GM18873 (cell line): ENCODE measurements around the gene GAB3.

Source experiments
- ATAC-seq: cut with Tn5 transposase; IDR thresholded peaks from one replicate; pipeline ENCODE4 v1.9.1; 2021; ENCODE audit warnings: mild to moderate bottlenecking, moderate library complexity, moderate number of reproducible peaks; ENCODE audit not compliant: unreplicated experiment, low FRiP score

GAB3 gene

GRCh38 chrX:154751669-154752271 lies 893 bp upstream of the GAB3 start:
- no peak for ATAC-seq

- no peak for ATAC-seq
Measured at GRCh38 chrX:154751203-154751668, 359 bp upstream of the GAB3 start.

DNA sequence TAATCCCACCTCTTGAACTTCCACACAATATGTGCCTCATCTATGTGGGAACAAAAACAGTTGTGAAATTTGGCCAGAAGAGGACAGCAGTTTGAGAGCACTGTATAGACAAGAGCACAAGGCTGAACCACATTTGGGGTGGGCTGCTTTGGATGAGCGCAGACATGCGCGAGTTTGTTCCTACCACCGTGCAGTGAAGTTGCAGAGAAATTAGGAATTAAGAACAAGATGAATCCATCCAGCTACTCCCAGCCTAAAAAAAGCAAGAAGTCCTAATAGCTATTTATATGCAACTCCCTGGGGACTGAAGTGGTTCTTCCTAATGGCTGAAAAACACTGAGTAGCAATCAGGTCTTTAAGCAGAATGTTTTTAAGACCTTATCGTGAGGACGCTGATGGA lies 1.0 kb downstream of the GAB3 start:
- no peak for ATAC-seq

GRCh38 chrX:154748712-154749339 lies 2.1 kb downstream of the GAB3 start:
- peak; percentile 64 for ATAC-seq

GRCh38 chrX:154742613-154743012 lies 8.3 kb downstream of the GAB3 start:
- no peak for ATAC-seq

DNA sequence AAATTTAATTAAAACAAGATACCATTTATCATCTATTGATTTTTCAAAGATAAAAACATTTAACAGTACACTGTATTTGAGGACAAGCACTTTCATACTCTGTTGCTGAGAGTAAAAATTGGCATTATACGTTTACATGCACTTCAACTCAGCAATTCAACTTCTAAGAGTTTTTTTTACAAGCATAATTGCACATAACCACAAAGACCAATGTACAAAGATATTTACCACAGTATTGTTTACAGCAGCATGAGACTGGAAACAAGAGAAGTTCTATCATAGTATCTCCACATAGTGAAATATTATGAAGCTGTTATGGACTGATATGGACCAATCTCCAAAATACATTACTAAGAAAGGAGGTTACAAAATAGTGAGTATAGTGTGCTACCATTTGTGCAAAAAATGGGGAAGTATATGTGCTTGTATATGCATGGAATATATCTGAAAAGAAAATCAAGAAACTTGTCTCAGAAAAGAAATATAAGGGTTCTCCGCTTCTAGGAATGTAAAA lies 10.9 kb downstream of the GAB3 start:
- ATAC-seq: no peak

GRCh38 chrX:154738011-154738738 lies 12.7 kb downstream of the GAB3 start:
- no peak for ATAC-seq

GRCh38 chrX:154737136-154737535 lies 13.7 kb downstream of the GAB3 start:
- no peak for ATAC-seq

GRCh38 chrX:154735695-154736393 lies 15.0 kb downstream of the GAB3 start:
- ATAC-seq: no peak

DNA sequence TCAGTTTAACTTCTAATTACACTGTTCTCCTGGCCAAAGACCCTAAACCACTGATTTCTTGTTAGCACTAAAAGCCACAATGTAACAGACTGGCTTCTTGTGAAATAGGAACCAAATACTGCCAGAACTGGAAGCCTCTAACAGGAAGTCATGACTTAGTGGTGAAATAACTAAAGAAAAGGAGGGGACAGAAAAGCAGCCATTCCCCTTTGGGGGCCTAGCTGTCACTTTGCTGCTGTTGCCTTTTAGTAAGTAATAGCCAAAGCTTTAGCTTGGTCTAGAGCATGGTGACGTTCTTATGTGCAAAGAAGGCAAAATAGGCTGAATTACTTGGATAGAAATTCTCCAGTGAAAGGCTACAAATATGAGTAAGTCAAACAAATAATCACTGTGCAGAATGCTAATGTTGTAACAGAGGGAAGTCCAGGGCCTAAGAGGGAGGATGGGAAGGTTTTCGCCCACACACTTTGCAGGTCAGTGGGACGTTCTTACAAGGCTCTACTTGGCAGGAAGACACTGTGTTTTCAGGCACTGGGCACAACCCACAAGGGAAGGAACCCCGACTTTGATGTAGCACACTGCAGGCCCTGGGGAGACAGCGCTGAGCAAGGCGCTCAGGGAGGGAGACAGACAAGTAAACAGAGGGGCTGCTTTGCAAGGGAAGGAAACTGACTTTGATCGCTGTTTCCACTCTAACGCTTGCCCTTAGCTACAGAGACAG lies 16.7 kb downstream of the GAB3 start:
- no peak for ATAC-seq

GRCh38 chrX:154733066-154733425 lies 17.8 kb downstream of the GAB3 start:
- no peak for ATAC-seq

DNA sequence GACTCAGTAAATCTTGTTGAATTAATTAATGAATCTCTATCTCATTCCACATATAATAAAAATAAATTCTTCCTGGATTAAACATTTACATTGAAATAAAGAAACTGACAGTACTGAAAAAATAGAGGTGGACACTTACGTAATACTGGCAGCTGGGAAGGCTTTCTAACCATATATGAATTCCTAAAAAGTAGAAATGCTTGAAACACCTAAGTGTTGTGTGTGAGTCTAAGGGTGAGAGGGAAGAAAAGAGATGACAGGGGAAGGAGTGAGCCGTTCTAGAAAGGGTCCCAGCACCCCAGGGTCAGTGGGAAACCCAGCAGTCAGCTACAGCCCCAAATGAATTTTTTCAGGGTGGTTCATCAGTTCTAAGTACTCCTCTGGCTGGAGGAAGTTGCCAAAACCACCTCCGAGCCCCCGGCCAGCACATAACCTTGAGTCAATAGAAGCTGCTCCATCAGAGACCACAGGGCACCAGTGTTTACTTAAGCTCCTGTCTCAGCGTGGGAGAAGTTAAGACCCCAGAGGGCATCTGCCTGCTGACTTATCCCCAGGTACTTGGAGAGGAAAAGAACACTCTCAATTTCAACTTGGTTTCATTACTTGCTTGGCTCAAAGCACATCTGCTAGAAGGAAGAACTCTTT lies 18.3 kb downstream of the GAB3 start:
- ATAC-seq: no peak

DNA sequence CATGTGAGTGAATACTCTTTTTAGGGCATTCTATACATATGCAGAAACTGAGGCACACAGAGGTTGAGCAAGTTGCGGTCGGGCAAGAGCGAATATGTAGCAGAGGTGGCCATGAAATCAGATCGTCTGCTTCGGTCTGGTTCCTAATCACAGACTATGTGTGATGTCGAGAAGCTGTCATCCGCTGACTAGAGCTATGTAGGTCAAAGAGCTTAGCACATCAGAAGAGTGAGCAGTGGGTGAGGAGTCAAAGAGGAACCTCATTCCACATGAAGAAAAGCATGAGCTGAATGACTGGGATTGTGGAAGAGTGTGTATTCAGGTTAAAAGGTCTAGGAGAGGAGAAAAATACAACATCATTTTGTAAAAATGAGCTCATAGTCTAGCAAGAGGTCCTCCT lies 19.0 kb downstream of the GAB3 start:
- no peak for ATAC-seq

DNA sequence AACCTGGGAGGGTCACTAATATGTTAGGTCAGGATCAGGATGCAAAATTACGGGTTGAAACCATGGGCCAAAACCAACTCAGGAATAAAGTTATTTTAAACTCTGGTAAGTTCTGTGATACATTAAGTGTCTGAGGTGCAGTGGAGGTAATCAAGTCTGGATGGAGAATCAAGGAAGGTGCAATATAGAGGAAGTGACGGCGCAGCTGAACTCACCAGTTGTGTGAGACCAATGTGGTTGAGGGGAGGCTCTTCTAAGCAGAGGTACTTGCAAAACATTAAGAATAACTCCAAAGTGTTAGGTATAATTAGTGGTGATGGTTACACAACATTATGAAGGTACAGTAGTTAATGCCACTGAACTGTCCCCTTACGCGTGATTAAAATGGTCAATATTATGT lies 19.7 kb downstream of the GAB3 start:
- no peak for ATAC-seq

DNA sequence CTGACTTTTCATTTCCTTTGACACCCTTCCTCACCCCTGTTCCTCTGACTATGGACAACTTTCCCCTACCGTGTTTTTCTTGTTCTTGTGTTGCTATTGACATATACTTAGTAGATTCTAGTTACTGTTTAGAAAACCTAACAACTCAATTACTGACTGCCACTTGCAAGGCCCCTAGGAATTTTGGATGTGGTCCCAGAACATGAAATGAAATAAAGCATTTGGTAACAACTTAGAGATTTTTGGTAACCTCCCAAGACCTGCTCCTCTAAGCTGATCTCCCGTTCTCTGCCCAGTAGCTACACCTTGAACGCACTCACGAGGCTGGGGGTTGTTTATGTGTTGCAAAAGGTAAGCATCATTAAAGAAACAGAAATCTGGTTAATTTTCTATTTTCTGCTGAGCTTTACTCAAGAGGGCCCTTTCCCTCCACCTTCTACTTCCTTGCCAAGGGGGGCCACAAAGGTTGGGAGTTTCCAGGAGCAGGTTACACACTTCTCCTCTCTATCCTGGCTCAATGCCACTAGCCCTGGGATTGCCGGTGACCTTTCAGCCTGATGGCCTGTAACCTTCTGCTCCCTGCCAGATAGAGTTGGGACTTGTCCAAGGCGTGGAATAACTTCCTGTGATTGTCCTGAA lies 20.5 kb downstream of the GAB3 start:
- no peak for ATAC-seq

DNA sequence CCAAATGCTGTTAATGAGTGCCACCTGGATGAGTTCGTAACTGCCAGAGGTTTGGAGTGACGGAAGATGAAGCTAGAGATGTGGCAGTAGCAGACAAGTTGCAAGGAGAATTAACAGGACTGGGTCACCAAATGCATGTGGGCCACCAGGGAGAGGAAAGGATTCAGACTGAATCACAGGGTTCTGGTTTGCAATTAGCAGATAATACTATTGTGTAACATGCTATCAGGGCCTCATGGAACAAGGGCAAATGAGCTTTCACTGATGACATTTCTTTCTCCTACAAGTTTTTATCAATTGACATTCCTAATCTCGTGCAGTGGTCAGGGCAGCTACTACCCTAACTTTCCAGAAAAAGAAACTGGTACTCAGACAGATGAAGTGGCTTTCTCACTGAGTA lies 21.4 kb downstream of the GAB3 start:
- ATAC-seq: no peak

DNA sequence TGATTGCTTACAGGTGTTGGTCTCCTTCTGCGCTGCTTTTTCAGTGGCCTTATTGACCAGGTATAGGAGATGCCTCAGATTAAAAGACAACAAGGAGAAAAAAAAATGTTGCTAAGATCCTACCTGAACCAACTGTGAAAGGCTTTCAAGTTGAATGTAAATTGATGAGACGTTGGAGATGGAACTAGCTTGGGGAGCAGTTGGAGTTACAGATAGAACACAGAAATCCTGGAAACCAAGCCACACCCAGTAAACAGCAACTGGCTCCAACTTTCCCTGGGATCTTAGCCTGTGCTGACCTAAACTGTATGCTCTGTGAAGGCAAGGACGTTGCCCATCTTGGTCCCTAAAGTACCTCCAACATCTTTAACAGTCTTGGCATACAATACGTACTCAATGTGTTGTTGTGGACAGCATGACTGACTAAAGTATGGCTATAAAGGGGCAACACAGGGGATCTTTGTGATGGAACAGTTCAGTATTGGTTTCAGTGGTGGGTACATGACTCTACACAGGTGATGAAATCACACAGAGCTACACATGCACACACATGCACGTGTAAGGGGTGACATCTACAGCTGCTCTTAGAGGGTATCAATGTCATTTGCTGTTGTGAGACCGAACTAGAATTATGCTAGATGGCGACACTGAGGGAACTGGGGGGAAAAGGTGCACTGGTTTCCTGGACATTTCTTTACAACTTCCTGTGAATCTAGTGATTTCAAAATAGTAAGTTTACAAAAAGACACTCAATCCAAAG lies 22.3 kb downstream of the GAB3 start:
- ATAC-seq: no peak

GRCh38 chrX:154727871-154728270 lies 23.0 kb downstream of the GAB3 start:
- no peak for ATAC-seq

DNA sequence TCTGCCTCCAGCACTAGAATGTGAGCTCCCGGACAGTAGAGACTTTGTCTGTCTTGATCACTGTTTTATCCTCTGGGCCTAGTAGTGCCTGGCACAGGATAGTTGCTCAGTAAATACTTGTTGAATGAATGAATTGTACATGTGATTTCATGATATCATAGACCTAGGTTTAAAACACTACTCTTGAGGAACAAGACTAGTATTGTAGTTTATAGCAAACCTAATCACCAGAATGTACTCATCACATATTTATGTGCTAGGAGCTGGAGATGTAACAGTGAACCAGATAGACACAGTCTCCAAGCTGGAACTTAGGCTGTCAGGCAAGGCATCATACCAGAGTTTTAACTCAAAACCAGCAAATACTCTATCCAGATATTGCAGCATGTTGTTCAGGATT lies 23.5 kb downstream of the GAB3 start:
- no peak for ATAC-seq
